Heart right ventricle (tissue), 16 donors: Measurements from ENCODE around the gene DHRS9. TPM values are rescaled to one million over a fixed set of nuclear protein-coding genes. Genes with fewer than 3 reads are reported as not detected.

Source experiments
- ATAC-seq, 8 donors: fragments of 200-7000 bp; cut with Tn5 transposase; one replicate each; pipeline ENCODE4 v1.9.1; 2020; ENCODE audit warnings: mild to moderate bottlenecking in 8 of 8, moderate library complexity in 8 of 8, moderate number of reproducible peaks in 1 of 8
- DNase-seq, 2 donors: peaks; one replicate each; pipeline ENCODE4 v3.0.0-alpha.2; 2020
- H3K27ac ChIP-seq, 10 donors: fragments of 200-600 bp; sonication (generic) in 2 of 10; one replicate each; pipeline versions ENCODE4 v1.5.0 to v1.8.0; 2020 to 2022; ENCODE audit warnings: mild to moderate bottlenecking in 3 of 10
- H3K27me3 ChIP-seq, 7 donors: fragments of 200-600 bp; one replicate each; pipeline ENCODE4 v1.8.0; 2021 to 2022; ENCODE audit warnings: mild to moderate bottlenecking in 2 of 7
- H3K36me3 ChIP-seq, 9 donors: fragments of 200-600 bp; sonication (generic) in 1 of 9; one replicate each; pipeline versions ENCODE4 v1.5.0 to v1.8.0; 2020 to 2022; ENCODE audit warnings: mild to moderate bottlenecking in 2 of 9
- H3K4me1 ChIP-seq, 9 donors: fragments of 200-600 bp; sonication (generic) in 1 of 9; one replicate each; pipeline versions ENCODE4 v1.5.0 to v1.8.0; 2020 to 2022; ENCODE audit warnings: mild to moderate bottlenecking in 4 of 9
- H3K4me3 ChIP-seq, 10 donors: fragments of 200-600 bp; sonication (generic) in 2 of 10; one replicate each; pipeline versions ENCODE4 v1.5.0 to v1.8.0; 2020 to 2022; ENCODE audit warnings: mild to moderate bottlenecking in 7 of 10, moderate library complexity in 2 of 10
- H3K9me3 ChIP-seq, 11 donors: fragments of 200-600 bp in 10 of 11; sonication (generic) in 2 of 11; one replicate each; pipeline versions ENCODE4 v1.5.0 to v1.8.0; 2013 to 2022; ENCODE audit warnings: mild to moderate bottlenecking in 2 of 11, control low read depth in 1 of 11, moderate library complexity in 1 of 11
- CTCF ChIP-seq, 9 donors: fragments of 200-600 bp; sonication (generic) in 2 of 9; IDR thresholded peaks; one replicate each; pipeline versions ENCODE4 v1.5.0 to v1.8.0; 2021 to 2022; ENCODE audit warnings: antibody characterized with exemption in 9 of 9, mild to moderate bottlenecking in 5 of 9, moderate library complexity in 1 of 9
- WGBS, 2 donors: extraction: QIAGEN DNeasy Blood & Tissue Kit; methylation state at CpG; one replicate each; pipeline ENCODE4 v1.1.7; 2013; ENCODE audit warnings: inconsistent platforms in 1 of 2; 5-methylcytosine and 5-hydroxymethylcytosine counted together
- intact Hi-C, 10 donors: fragments of 100-400 bp; cut with DNase I; formaldehyde crosslinking; loops; one replicate each; pipeline versions ENCODE4 v1.11.1 to v1.14.2; 2022
- long read RNA-seq, 3 donors: library from polyadenylated mRNA; unstranded; transcript quantifications; one replicate each; pipeline ENCODE4 v2.0.0, GENCODE V29; 2020 to 2021
- polyA plus RNA-seq, 2 donors: library from polyadenylated mRNA; stranded (reverse); fragments of 200-250 nt; gene quantifications; one replicate each; pipeline ENCODE4 v1.2.3, GENCODE V29; 2013
- total RNA-seq, 10 donors: library from RNA; stranded (reverse); fragmentation: NEBNext Ultra II Directional in 3 of 10; extraction: Animal tissue kit (Norgen Biotek cat#: 25700) in 3 of 10; gene quantifications; one replicate each; pipeline versions ENCODE4 v1.2.1 to v1.2.4, GENCODE V29; 2021 to 2023
- donor health status: Arrhythmogenic right ventricular cardiomyopathy.
- donor health status: ischemic (EF 13 %, LVEDD 7.1; RV severe dilation, severe dysfunction).
- donor health status: healthy with polysubstance abuse.
- donor health status: DM: no; HTN: yes; CAD: no.
- donor health status: DM: no; HTN: no; CAD: no.
- donor health status: ischemic (EF 25% LVEDD 6.9; RV normal size, moderate dysfunction).
- donor health status: ischemic (EF 25% LVEDD 5.7; RV mildly dilated, moderate dysfunction).
- donor health status: healthy.
- donor health status: DM: yes; HTN: yes; CAD: no.
- donor health status: Ischemic cardiomyopathy.
- donor health status: ischemic (EF 35%, LVEDD 5.7; RV mildly dilated, moderate dysfunction).
- donor health status: nonischemic (EF 11% LVEDD 7.7; RV severe dilation, severe dysfunction).
- donor health status: DM: yes; HTN: yes; CAD: no.
- donor health status: PGD.
- donor health status: ischemic (EF 29% LVEDD 5.4; RV normal size, mild dysfunction).
- donor health status: nonischemic (EF 23%, LVEDD 6.1; RV moderate dilation, normal function).

The DHRS9 gene
- total RNA-seq, result 10 to 100 TPM in 1 of 10 donors, 1 to 10 TPM in 5, under 1 TPM in 4; 0.17 to 10.4 (median 1.5) TPM
- 10 to 100 TPM in 1 of 2 donors, under 1 TPM in 1; 0.73 to 10.4 TPM for polyA plus RNA-seq
- long read RNA-seq, donor 1, result 0 reads
- long read RNA-seq, donor 2, result 0 reads
- long read RNA-seq, donor 3, result 0 reads

GRCh38 chr2:169069341-169069740, at the start of gene DHRS9:
Gene DHRS9, plus strand, starts transcription at chr2:169069563. Its CDS starts 12,019 bp downstream, at chr2:169081582.
- Histone ChIP-seq H3K4me3 (peak within 1 kb of the TSS in 1 of 10 donors; percentile 35), H3K27ac (peak within 1 kb of the TSS in 1 of 10 donors; percentile 66), H3K27me3 (no peaks in the 10 kb centered on the region), H3K36me3 (no peaks in the 10 kb centered on the region), H3K9me3 (no peaks in the 10 kb centered on the region), H3K4me1 (peaks cover 0 to 44% (median 0%) of the 10 kb centered on the region in 9 donors)
- intact Hi-C loops, result no loop called here
- TF ChIP-seq CTCF (IDR thresholded peaks at IDR 0.05), result no peak
- 67 to 78% methylated on average over 5 of the region's 5 CpGs for WGBS, 2 donors
- no peak for ATAC-seq
- DNase-seq, result no peak

- ATAC-seq, result no peak
- DNase-seq, result no peak
- 29 to 40% methylated on average over 3 of the region's 3 CpGs for WGBS, 2 donors
- peaks cover 0 to 4% (median 0%) of the 10 kb centered on the region in 9 donors for H3K4me1 ChIP-seq
- no peak for TF ChIP-seq CTCF (IDR thresholded peaks at IDR 0.05)
- no peak overlapping the region for H3K27ac ChIP-seq
- H3K27me3 ChIP-seq, result no peaks in the 10 kb centered on the region
- intact Hi-C loops, result no loop called here
- H3K4me3 ChIP-seq, result no peak overlapping the region
- no peaks in the 10 kb centered on the region for H3K36me3 ChIP-seq
- no peaks in the 10 kb centered on the region for H3K9me3 ChIP-seq
Measured at GRCh38 chr2:169023161-169023560, 46.2 kb upstream of the DHRS9 start.

- DNase-seq (no peak), ATAC-seq (no peak)
- peaks cover 0 to 4% (median 0%) of the 10 kb centered on the region in 9 donors for H3K4me1 ChIP-seq
- no peak for TF ChIP-seq CTCF (IDR thresholded peaks at IDR 0.05)
- 55 to 59% methylated on average over 1 of the region's 1 CpG for WGBS, 2 donors
- intact Hi-C loops, result no loop called here
- H3K4me3 ChIP-seq, result no peak overlapping the region
- H3K9me3 ChIP-seq, result no peaks in the 10 kb centered on the region
- no peaks in the 10 kb centered on the region for H3K27me3 ChIP-seq
- no peaks in the 10 kb centered on the region for H3K36me3 ChIP-seq
- no peak overlapping the region for H3K27ac ChIP-seq
Measured at GRCh38 chr2:169026056-169026455, 43.3 kb upstream of the DHRS9 start.

GRCh38 chr2:169027234-169027633, 42.1 kb upstream of the DHRS9 start:
- Histone ChIP-seq H3K4me3 (no peak overlapping the region), H3K4me1 (peaks cover 0 to 4% (median 0%) of the 10 kb centered on the region in 9 donors), H3K27me3 (no peaks in the 10 kb centered on the region), H3K36me3 (no peaks in the 10 kb centered on the region), H3K9me3 (no peaks in the 10 kb centered on the region), H3K27ac (no peak overlapping the region)
- ATAC-seq (no peak), DNase-seq (no peak)
- no peak for TF ChIP-seq CTCF (IDR thresholded peaks at IDR 0.05)
- intact Hi-C loops, result no loop called here
- 38 to 49% methylated on average over 3 of the region's 3 CpGs for WGBS, 2 donors
